ENCODE measurements around the gene LMTK2. TPM values are rescaled to one million over a fixed set of nuclear protein-coding genes. Genes with fewer than 3 reads are reported as not detected.

The LMTK2 gene
- total RNA-seq, 2 donors from 2014 or later = 37.2 to 61.2 TPM

DNA sequence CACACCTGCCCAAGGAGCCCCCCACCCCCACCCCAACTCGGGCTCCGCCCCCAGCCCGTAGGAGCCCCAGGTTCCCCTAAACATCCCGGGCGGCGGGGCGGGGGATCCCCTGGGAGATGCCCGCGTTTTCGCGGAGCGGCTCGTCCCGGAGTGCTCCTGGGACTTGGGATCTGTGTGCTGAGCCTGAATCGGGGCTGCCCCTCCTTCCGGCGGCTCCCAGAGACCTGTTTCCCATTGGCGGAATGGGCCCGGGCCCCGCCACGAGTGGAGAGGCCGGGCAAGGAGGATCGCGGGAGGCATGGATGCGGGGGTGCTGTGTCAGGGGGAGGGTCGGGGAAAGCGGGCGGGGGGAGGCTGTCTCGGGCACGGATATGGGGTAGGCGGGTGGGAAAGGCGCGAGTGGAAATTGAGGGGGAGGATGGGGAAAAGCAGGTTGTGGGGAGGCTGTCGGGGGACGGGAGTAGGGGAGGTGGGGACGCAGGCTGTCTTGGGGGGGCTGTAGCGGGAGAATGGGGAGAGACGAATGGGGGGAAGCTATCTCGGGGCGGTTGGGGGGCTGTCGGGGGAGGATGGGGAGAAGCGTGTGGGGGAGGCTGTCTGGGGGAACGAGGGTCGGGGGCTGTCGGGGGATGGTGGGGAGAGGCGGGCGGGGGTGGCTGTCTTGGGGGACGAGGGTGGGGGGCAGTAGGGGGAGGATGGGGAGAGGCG, 104.0 kb downstream of the LMTK2 start:
- TF ChIP-seq, protein P1, sequence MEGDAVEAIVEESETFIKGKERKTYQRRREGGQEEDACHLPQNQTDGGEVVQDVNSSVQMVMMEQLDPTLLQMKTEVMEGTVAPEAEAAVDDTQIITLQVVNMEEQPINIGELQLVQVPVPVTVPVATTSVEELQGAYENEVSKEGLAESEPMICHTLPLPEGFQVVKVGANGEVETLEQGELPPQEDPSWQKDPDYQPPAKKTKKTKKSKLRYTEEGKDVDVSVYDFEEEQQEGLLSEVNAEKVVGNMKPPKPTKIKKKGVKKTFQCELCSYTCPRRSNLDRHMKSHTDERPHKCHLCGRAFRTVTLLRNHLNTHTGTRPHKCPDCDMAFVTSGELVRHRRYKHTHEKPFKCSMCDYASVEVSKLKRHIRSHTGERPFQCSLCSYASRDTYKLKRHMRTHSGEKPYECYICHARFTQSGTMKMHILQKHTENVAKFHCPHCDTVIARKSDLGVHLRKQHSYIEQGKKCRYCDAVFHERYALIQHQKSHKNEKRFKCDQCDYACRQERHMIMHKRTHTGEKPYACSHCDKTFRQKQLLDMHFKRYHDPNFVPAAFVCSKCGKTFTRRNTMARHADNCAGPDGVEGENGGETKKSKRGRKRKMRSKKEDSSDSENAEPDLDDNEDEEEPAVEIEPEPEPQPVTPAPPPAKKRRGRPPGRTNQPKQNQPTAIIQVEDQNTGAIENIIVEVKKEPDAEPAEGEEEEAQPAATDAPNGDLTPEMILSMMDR (IDR thresholded peaks at IDR 0.05) = no peak
- H3K36me3 ChIP-seq = peaks cover 7% of the 10 kb centered on the region
- no peak for DNase-seq
- H3K9ac ChIP-seq (ENCODE audit: low read depth in 2 of 2, low read length in 2 of 2) = no peak overlapping the region
- H3K4me1 ChIP-seq = no peaks in the 10 kb centered on the region
- no peaks in the 10 kb centered on the region for H3K27me3 ChIP-seq
- no peak overlapping the region for H3K27ac ChIP-seq
- H3K4me3 ChIP-seq = peak overlapping the region; percentile 19
- H3K9me3 ChIP-seq = no peaks in the 10 kb centered on the region
- intact Hi-C loops (cut with DNase I) = no loop called here

DNA sequence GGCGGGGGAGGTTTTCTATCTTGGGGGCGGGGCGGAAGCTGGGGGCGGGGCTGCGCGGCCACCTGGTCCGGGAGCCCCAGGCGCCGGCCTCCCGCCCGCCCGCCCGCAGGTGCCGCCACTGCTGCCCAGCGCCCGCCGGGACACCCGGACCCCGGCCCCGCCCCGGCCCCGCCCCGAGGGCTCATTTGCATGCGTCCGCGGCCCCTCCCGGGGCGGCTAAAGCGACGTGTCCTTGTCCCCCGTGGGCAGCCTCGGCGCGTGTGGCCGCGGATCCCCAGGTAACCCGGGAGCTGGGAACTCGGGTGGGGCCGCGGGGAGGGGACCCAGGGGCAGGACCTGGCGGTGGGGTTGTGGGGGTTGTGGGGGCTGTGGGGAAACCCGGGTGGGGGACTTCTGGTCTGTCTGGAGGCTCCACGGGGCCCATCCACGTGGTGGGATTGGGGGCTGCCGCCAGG, 104.6 kb downstream of the LMTK2 start, which contains the start of gene BHLHA15:
Gene BHLHA15 (plus strand): TSS at position 219 of the 455 bp plus-strand sequence. CDS start 871 bp downstream, outside the sequence.
- intact Hi-C loops (cut with DNase I) = no loop called here
- H3K27me3 ChIP-seq = no peaks in the 10 kb centered on the region
- no peaks in the 10 kb centered on the region for H3K9me3 ChIP-seq
- TF ChIP-seq, protein P1 (IDR thresholded peaks at IDR 0.05) = no peak
- H3K36me3 ChIP-seq = peaks cover 3% of the 10 kb centered on the region
- H3K4me1 ChIP-seq = no peaks in the 10 kb centered on the region
- H3K27ac ChIP-seq = no peak within 1 kb of the TSS
- H3K4me3 ChIP-seq = peak within 1 kb of the TSS; percentile 31
- DNase-seq = peak; percentile 73
- H3K9ac ChIP-seq (ENCODE audit: low read depth in 2 of 2, low read length in 2 of 2) = peak within 1 kb of the TSS; percentile 40 to 50

DNA sequence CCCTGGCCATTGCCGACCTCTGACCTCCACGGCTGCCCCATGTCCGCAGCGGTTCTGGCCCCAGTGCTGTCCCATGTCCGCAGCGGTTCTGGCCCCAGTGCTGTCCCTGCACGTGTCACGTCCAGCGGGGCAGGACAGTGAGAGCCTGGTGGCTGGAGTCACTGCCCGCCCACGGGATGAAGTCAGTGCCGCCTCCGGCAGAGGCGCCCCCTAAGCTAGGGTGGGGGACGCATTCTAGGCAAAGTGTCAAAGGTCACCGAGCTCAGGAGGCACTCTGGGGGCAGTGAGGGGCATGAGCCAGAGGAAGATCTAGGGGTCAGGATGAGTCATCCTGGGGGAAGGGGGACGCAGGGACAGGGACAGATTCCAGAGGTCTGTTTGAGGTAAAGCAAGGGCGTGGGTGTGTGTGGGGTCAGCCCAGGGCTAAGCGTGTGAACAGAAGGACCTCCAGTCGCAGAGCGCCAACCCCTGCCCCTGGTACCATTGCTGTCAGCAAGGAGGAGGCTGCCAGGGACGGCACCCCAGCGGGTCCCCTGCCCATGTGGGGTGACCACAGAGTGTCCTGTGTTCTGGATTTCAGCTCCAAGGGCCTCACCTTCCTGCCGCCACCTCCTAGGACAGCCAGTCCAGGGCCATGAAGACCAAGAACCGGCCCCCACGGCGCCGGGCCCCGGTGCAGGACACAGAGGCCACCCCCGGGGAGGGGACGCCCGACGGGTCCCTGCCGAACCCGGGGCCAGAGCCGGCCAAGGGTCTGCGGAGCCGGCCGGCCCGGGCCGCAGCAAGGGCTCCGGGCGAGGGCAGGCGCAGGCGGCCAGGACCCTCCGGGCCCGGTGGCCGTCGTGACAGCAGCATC, 105.2 kb downstream of the LMTK2 start:
- peak overlapping the region; percentile 40 to 50 for H3K9ac ChIP-seq (ENCODE audit: low read depth in 2 of 2, low read length in 2 of 2)

DNA sequence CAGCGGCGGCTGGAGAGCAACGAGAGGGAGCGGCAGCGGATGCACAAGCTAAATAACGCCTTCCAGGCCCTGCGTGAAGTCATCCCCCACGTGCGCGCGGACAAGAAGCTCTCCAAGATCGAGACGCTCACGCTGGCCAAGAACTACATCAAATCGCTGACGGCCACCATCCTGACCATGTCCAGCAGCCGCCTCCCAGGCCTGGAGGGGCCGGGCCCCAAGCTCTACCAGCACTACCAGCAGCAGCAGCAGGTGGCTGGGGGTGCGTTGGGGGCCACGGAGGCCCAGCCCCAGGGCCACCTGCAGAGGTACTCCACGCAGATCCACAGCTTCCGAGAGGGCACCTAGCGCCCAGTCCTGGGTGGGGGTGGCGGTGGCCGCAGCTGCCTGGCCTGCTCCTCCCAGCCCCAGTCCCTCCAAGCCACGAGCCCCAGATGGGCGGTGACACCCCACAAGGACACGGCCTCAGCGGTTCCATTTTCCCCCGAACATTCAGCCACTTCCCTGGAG, 105.9 kb downstream of the LMTK2 start:
- H3K9me3 ChIP-seq = no peaks in the 10 kb centered on the region
- H3K36me3 ChIP-seq = no peaks in the 10 kb centered on the region
- TF ChIP-seq, protein P1 (IDR thresholded peaks at IDR 0.05) = no peak
- DNase-seq = no peak
- H3K4me1 ChIP-seq = no peaks in the 10 kb centered on the region
- intact Hi-C loops (cut with DNase I) = no loop called here
- no peaks in the 10 kb centered on the region for H3K27me3 ChIP-seq
- no peak overlapping the region for H3K4me3 ChIP-seq
- H3K9ac ChIP-seq (ENCODE audit: low read depth in 2 of 2, low read length in 2 of 2) = no peak overlapping the region
- no peak overlapping the region for H3K27ac ChIP-seq

More for the DNA sequence above, 105.2 kb downstream of the LMTK2 start:
- H3K9me3 ChIP-seq = no peaks in the 10 kb centered on the region
- H3K27me3 ChIP-seq = no peaks in the 10 kb centered on the region
- H3K4me3 ChIP-seq = peak overlapping the region; percentile 31
- H3K27ac ChIP-seq = no peak overlapping the region
- no peaks in the 10 kb centered on the region for H3K4me1 ChIP-seq
- DNase-seq = no peak
- intact Hi-C loops (cut with DNase I) = no loop called here
- TF ChIP-seq, protein P1 (IDR thresholded peaks at IDR 0.05) = no peak
- H3K36me3 ChIP-seq = no peaks in the 10 kb centered on the region

DNA sequence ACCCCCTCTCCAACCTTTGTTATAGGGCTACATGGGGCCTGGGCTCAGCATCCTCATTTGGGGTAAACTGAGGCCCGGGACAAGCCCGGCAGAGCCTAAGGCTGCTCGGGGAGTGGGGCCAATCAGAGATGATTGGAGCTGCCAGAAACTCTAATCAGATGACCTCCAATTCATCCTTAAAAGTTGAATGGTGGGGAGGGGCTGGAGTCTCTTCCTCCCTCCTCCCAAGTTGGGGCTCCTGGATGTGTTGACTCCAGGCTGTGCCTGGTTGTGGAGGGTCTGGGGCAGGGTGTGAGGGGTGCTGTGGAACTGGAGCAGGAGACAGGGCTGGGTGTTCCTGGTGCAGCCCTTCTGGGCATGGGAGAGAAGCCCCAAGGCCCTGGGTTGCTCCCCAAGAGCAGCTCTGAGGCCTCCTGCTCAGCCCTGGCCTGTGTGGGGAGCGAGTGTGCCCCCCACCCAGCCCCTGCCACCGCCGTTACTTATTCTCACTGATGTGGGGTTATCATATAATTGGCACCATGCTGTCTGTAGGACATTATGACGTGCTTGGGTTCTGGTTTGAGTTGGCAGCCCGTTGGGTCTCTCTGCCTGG, 106.7 kb downstream of the LMTK2 start:
- Histone ChIP-seq H3K36me3 (no peaks in the 10 kb centered on the region), H3K9ac (ENCODE audit: low read depth in 2 of 2, low read length in 2 of 2) (no peak overlapping the region), H3K27ac (no peak overlapping the region), H3K4me3 (no peak overlapping the region), H3K4me1 (no peaks in the 10 kb centered on the region), H3K9me3 (no peaks in the 10 kb centered on the region), H3K27me3 (no peaks in the 10 kb centered on the region)
- no peak for DNase-seq
- TF ChIP-seq, protein P1 (IDR thresholded peaks at IDR 0.05) = no peak
- intact Hi-C loops (cut with DNase I) = no loop called here
